T-helper 2 cell (primary cell): ENCODE data around the gene OSTF1.
A peak's percentile ranks its signal among the peaks of the same experiment; 100 is the strongest.

Source experiments
- DNase-seq, 5 experiments: peaks; one replicate each; pipeline versions ENCODE4 v3.0.0 to v3.0.0-alpha.2; 2012 to 2022

The OSTF1 gene

DNA sequence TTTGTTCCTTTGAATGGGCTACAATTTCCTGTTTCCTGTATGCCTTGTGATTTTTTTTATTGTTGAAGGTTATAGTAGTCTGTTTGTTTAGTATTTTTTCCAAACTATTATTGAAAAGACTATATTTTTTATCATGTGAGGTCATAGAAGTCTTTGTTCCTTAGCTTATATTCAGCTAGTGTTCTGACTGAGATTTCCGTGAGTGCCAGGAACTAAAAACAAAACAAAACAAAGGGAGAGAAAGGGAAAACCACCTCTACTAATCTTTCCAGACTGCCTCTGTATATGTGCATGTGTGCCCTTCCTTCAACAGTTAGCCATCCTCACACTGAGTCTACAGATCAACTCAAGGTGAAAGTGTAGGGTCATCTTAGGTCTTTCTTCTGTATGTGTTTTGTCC, 79.0 kb downstream of the OSTF1 start:
- DNase-seq, result no peak

DNA sequence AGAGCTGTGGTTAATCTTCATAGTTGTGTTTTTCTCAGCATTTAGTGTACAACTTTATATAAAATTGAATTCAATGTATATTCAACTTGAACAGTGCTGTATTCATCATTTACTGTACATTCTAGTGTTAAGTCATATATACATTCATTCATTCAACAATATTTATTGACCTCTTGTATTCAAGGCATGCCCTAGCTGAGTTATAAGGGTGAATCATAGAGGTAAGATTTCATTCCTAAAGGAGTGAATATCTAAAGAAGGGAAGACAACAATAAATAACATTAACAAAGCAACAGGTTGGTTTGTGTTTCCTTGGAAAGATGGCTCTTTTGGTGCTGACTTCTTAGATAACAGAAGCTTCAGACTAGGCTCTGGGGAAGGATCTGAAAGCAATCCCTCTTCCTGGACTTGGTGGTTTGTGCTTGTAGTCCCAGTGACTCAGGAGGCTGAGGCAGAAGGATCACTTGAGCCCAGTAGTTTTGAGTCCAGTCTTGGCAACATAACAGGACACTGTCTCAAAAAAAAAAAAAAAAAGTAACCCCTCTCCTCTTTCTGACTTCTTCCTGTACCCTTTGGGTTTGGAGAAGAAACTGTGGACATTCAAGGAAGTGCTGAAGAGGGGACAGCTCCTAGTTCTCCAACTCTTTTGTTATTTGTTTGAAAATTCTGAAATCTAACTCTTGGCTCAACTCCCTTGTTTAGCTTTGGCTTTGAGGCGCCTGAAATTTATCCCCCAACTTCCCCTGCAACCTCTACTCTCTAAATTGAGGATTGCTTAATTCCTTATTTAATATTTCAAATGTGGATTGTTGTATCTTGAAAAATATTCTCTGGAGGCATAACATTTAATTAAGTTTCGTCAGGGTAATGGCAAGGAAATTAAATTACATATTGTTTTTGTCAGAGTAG, 80.2 kb downstream of the OSTF1 start:
- DNase-seq, result no peak

DNA sequence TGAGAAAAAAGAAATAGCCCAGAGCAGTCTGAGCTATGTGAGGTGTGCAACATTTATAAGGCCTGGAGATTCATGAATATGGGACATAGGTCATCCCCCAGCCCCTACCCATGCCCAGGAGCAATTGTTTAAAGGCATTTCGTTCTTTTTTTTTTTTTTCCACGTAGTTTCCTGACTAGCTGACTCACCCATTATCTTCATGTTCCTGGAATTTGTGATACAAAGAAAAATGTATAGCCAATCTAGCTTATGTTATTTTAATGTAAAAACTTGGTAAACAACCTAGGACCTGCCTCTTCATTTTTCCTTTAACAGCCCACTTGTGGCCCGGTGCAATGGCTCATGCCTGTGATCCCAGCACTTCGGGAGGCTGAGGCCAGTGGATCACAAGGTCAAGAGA, 81.3 kb downstream of the OSTF1 start:
- DNase-seq, result no peak

DNA sequence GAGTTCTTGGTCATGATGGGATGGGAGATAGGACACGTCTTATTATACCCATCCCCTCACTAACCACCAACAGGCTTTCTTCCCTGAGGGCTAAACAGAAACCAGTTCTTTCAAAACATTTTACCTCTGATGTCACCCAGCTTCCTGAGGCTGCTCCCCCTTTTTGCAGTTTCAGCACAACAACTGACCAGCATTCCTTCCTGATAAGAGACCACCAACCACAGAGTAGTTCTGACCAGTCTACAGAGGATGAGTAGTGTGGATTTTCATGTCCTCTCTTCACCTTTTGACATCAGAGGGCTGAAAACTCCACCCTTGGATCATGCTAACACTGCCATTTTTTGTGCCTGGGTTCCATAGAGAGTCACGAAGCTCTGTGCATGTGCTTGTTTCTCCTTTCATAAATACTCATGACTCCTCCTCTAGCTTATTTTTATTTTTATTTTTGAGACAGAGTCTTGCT, 82.6 kb downstream of the OSTF1 start:
- peak in 1 of 5 experiments; percentile 55 for DNase-seq

DNA sequence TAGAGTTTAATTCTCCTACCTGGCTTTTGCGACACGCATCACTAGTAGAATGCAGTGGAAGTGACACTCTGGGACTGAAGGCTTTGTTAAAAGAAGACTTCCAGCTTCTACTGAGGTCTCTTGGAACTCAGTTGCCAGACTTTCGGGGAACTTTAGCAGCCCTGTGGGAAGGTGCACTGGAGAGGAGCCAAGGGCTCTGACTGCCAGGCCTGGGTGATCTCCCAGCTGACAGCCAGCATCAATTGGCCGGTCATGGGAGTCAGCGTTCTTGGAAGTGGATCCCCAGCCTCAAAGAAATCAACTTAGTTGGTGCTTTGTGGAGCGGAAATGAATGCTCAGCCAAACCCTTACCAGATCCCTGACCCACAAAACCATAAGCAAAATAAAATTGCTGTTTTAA, 87.1 kb downstream of the OSTF1 start:
- DNase-seq, result no peak

DNA sequence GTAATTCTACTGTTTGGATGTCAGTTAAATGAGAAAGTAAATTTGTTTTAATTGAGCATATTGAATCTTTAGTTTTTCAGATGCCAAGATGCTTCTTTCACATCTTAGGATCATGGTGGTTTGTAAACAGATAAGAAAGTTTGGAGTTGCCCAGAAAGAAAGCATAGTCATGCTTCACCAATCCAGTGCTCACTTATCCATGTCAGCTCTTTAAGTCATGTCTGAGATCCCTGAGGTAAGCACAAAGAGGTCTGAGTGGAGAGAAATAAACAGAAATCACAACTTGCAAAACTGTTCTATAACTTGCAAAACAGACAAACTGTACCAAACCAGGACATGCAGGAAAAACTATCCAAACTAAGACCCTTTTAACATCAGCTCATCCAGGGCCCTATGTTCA, 87.7 kb downstream of the OSTF1 start:
- DNase-seq, result no peak

DNA sequence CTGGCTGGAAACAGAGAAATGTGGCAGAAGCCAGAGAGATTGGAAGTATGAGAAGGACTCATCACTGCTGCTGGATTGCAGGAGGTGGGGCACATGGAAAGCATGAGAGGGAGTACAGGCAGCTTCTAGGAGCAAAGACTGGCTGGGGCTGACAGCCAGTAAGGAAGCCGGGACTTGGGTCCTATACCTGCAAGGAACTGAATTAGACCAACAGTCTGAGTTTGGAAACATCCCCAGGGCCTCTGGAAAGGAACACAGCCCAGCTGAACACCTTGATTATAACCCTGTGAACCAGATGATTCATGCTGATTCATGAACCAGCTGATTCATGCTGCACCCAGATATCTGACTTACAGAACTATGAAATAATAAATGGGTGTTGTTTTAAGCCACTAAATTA, 93.4 kb downstream of the OSTF1 start:
- no peak for DNase-seq

DNA sequence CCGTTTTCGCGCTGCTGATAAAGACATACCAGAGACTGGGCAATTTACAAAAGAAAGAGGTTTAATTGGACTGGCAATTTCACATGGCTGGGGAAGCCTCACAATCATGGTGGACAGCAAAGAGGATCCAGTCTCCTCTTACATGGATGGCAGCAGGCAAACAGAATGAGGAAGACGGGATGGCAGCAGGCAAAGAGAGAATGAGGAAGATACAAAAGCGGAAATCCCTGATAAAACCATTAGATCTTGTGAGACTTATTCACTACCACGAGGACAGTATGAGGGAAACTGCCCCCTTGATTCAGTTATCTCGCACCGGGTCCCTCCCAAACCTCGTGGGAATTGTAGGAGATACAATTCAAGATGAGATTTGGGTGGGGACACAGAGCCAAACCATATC, 95.0 kb downstream of the OSTF1 start:
- no peak for DNase-seq

DNA sequence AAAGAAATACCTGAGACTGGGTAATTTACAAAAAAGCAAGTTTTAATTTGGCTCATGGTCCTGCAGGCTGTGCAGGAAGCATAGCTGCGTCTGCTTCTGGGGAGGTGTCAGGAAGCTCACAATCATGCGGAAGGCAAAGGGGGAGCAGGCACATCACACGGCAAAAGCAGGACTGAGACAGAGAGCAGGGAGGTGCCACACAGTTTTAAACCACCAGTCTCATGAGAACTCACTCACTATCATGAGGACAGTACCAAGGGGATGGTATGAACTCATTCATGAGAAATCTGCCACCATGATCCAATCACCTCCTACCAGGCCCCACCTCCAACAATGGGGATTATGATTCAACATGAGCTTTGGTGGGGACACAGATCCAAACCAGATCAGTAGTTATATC, 96.2 kb downstream of the OSTF1 start:
- no peak for DNase-seq

DNA sequence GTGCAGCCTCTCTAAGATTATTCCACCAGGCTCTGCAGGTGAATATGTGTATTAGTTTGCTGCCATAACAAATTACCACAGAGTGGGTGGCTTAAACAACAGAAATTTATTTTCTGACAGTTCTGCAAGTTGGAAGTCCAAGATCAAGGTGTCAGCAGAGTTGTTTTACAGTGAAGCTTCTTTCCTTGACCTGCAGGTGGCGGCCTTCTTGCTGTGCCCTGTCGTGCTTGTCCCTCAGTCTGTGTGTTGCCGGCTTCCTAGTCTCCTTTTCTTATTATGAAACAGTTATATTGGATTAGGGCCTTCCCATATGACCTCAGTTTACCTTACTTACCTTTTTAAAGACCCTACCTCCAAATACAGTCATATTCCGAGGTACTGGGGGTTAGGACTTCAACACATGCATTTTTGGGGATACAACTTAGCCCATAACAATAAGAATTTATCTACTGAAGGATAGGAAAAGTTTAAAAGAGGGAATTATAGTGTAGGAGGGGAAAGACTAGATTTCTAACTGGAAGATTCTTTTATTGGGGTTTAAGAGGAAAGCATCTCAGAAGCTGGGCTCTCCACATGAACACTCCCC, 97.4 kb downstream of the OSTF1 start:
- DNase-seq, result peak in 3 of 5 experiments; percentile 18 to 69 (median 27)

DNA sequence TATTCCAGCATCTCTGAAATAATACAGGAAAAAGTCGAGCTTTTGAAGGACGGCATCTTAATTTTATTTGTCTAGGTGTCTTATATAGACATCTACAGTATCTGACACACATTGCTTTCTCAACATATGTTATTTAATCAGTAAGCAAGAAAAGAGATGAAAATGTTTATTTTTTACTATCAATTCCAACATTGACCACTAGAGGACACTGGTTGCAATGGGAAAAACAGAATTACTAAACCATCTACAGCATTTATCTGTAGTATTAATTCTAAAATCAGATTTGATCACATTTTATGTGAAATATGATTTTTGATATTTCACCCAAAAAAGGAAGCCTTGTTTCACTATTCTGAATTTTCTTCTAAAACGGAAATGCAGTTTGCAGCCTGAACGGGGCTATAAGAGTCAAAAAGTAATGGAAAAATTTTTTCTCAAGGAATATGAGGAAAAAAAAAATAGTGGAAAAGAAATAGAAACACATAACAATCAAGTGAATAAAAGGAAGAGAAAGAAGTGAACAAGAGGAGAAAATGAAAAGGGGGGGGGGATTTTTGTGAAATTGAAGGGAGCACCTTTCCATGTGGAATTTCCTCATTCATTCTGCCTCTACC, 98.6 kb downstream of the OSTF1 start:
- peak in 1 of 5 experiments; percentile 55 for DNase-seq

DNA sequence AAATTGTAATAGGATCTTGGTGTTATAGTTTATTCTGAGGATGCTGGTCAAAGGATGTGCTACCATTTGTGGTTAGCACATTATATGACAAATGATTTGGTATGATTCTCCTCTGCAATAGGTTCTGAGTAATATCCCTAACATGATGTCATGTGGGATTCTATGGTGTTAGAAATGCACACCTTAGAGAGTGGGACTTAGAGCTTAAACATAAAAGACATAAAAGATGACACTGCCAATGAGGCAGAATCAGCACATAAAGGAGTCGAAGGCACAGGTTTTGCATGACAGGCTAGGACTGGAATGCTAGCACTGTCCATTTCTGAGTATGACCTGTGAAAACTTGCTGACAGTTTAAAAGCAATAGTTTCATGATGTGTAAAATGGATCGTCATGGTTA, 100.4 kb downstream of the OSTF1 start:
- DNase-seq, result no peak

DNA sequence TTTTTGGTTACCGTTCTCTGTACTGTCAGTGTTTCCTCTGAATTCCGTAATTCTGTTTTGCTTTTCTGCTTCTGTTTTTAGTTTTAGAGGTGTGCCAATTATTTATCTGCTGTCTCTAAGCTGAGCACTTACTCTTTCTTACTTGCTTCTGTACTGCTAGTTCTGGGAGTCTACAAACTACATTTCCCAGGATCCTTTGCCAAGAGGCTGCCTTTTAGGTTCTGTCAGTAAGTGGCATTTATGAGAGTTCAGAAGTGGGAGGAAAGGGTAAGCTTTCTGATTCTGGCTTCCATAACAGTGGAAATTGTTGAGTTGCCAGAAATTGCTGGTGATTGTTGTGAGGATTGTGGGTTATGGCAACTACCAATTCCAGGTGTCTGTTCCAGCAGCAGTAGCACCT, 102.4 kb downstream of the OSTF1 start:
- DNase-seq, result peak in 1 of 5 experiments; percentile 27
